ENCODE data around the gene UST. TPM values are rescaled to one million over a fixed set of nuclear protein-coding genes. Genes with fewer than 3 reads are reported as not detected.

The UST gene
- total and polyA plus RNA-seq, 2 of the 8 experiments (the other 6 are each of a cell fraction or from before 2014, with no cell fraction given) = 13.5 to 34.5 TPM

DNA sequence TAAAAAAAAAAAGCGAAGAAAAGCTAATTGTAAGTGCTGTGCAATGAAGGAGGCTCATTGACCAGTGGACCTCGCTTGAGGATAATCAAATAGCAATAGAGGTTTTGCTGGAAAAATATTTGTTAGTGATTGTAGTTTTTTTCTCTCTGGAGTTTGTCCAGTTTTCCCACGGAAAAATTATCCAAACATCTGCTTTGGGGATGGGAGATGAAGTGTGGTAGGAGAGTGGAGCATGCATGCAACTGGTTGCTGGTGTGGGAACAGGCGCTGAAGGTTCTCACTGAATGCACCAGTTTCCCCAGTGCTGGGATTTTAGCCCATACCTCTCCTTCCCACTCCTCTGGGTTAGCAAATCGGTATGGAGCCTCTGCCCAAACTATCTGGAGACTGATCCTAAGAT lies 288.9 kb downstream of the UST start:
- CTCF ChIA-PET (ENCODE audit: partially characterized antibody) = interaction anchor here (0.7 to 3.6 kb wide), 2 partner anchors 8 to 45 kb away, joined by 4 to 26 read pairs; no protein-coding TSS in a partner anchor
- TF ChIP-seq KDM1A (IDR thresholded peaks at IDR 0.05; ENCODE audit: borderline replicate concordance, low read length) (no peak), GABPA (IDR thresholded peaks at IDR 0.05; ENCODE audit: borderline replicate concordance, insufficient read depth, low read length) (no peak), CTBP2 (IDR thresholded peaks at IDR 0.05; ENCODE audit: borderline replicate concordance, insufficient read depth, insufficient read length, low read length) (no peak), JUN (IDR thresholded peaks at IDR 0.05; ENCODE audit: low read depth, low read length) (no peak), RFX5 (IDR thresholded peaks at IDR 0.05; ENCODE audit: borderline replicate concordance, low read depth, low read length) (no peak), BACH1 (IDR thresholded peaks at IDR 0.05; ENCODE audit: low read length) (no peak), POU5F1 (IDR thresholded peaks at IDR 0.05; ENCODE audit: low read depth, low read length) (no peak), SP1 (IDR thresholded peaks at IDR 0.05; ENCODE audit: low read depth, low read length) (no peak), YY1 (IDR thresholded peaks at IDR 0.05; ENCODE audit: low read depth, low read length) (no peak), PHF8 (conservative IDR thresholded peaks at IDR 0.05; ENCODE audit: low read depth, low read length) (no peak), RBBP5 (IDR thresholded peaks at IDR 0.05; ENCODE audit: borderline replicate concordance, low read depth, low read length) (no peak)

More for the DNA sequence above, 288.9 kb downstream of the UST start:
- no peaks in the 10 kb centered on the region for H3K79me2 ChIP-seq (ENCODE audit: control insufficient read depth in 1 of 2, insufficient read depth in 2 of 2, low read length in 2 of 2)
- H3K79me1 ChIP-seq (ENCODE audit: low read depth, low read length) = peaks cover 4% of the 10 kb centered on the region; the same call in 1 of the 2 replicates
- H2AFZ ChIP-seq (ENCODE audit: low read length) = no peak overlapping the region
- no peak overlapping the region for H2BK12ac ChIP-seq (ENCODE audit: low read depth, low read length)
- no peak overlapping the region for H4K5ac ChIP-seq (ENCODE audit: insufficient read length, low read depth, low read length)
- H3K36me3 ChIP-seq (ENCODE audit: control insufficient read depth in 2 of 4, insufficient read depth in 4 of 4, low read length in 3 of 4) = peaks cover 0 to 4% (median under 1%) of the 10 kb centered on the region in 4 experiments; a peak in 1 of 8 replicates
- H3K14ac ChIP-seq (ENCODE audit: insufficient read length) = no peak overlapping the region
- no peak overlapping the region for H2BK5ac ChIP-seq (ENCODE audit: low read depth, low read length)
- no peak overlapping the region for H4K91ac ChIP-seq (replicated peaks; ENCODE audit: insufficient read length, low read length)
- FAIRE-seq = no peak
- H3K23ac ChIP-seq (ENCODE audit: insufficient read length) = no peak overlapping the region
- H4K20me1 ChIP-seq (replicated peaks in 1 of 2; ENCODE audit: control insufficient read depth in 1 of 2, insufficient read depth in 2 of 2, low read length in 2 of 2) = no peaks in the 10 kb centered on the region
- WGBS, 2 experiments (ENCODE audit: extremely low coverage in 1 of 2, insufficient coverage in 1 of 2, insufficient read length in 1 of 2, insufficient replicate concordance in 2 of 2, low coverage in 1 of 2, low lambda C conversion rate in 2 of 2, missing lambda C conversion rate in 1 of 2) = 54% methylated on average over 5 of the region's 5 CpGs; no CpG with 5 or more reads in 1 of the 2 experiments
- no peak overlapping the region for H3K4me3 ChIP-seq (ENCODE audit: extremely low read depth in 1 of 4, insufficient read depth in 2 of 4, low read depth in 3 of 4, low read length in 4 of 4)
- no peak overlapping the region for H3K18ac ChIP-seq (ENCODE audit: extremely low read depth, low read length)
- H3K4ac ChIP-seq (replicated peaks; ENCODE audit: insufficient read length, low read depth, low read length) = no peak overlapping the region
- H3K4me1 ChIP-seq (replicated peaks in 1 of 4; ENCODE audit: control insufficient read depth in 3 of 4, insufficient read depth in 4 of 4, low read length in 3 of 4) = peaks cover 3 to 11% (median 6%) of the 10 kb centered on the region in 4 experiments
- H3K23me2 ChIP-seq (ENCODE audit: low read depth, low read length) = no peaks in the 10 kb centered on the region
- POLR2A ChIA-PET (ENCODE audit: partially characterized antibody) = interaction anchor here (0.5 to 1.2 kb wide), 2 partner anchors 27 to 47 kb away, joined by 3 read pairs; no protein-coding TSS in a partner anchor
- no peaks in the 10 kb centered on the region for H3K27me3 ChIP-seq (replicated peaks in 1 of 4; ENCODE audit: control insufficient read depth in 3 of 4, extremely low read depth in 1 of 4, insufficient read depth in 3 of 4, low read length in 3 of 4)
- H4K8ac ChIP-seq (ENCODE audit: extremely low read depth, insufficient read depth, low read length) = no peak overlapping the region
- H3K9me3 ChIP-seq (ENCODE audit: insufficient read depth in 2 of 2, low read depth in 1 of 2, low read length in 1 of 2) = no peaks in the 10 kb centered on the region
- H3K27ac ChIP-seq (ENCODE audit: low read depth, low read length) = no peak overlapping the region
- no peak overlapping the region for H2BK20ac ChIP-seq (ENCODE audit: low read length)
- DNase-seq (ENCODE audit: low read depth in 1 of 2, low spot score in 2 of 2) = no peak
- no peak overlapping the region for H2AK5ac ChIP-seq (ENCODE audit: low read depth, low read length)
- H2BK15ac ChIP-seq (ENCODE audit: low read length) = no peak overlapping the region
- no peak overlapping the region for H3K4me2 ChIP-seq (ENCODE audit: insufficient read depth in 1 of 2, low read depth in 2 of 2, low read length in 2 of 2)
- no peak overlapping the region for H2BK120ac ChIP-seq (replicated peaks; ENCODE audit: low read depth, low read length)
- no peak overlapping the region for H3K56ac ChIP-seq (replicated peaks; ENCODE audit: insufficient read length, low read depth, low read length)
- no peak overlapping the region for H3K9ac ChIP-seq (replicated peaks in 1 of 4; ENCODE audit: extremely low read depth in 1 of 4, low read depth in 3 of 4, low read length in 3 of 4)

Measured in H1 (cell line).